Epidermal melanocyte (primary cell): ENCODE results near the gene BCDIN3D.

ENCODE experiments used
- DNase-seq: peaks from one replicate; pipeline ENCODE4 v3.0.0; 2011; ENCODE audit warnings: low spot score; ENCODE audit not compliant: insufficient read length

The BCDIN3D gene

GRCh38 chr12:49823350-49823749, 19.6 kb downstream of the BCDIN3D start:
- no peak for DNase-seq

- no peak for DNase-seq
Observed at GRCh38 chr12:49821373-49822287, 21.3 kb downstream of the BCDIN3D start.

GRCh38 chr12:49819786-49820185, 23.1 kb downstream of the BCDIN3D start:
- DNase-seq, result no peak

- DNase-seq, result no peak
Observed at GRCh38 chr12:49818241-49818895, 24.5 kb downstream of the BCDIN3D start.

GRCh38 chr12:49813131-49813530, 29.8 kb downstream of the BCDIN3D start:
- DNase-seq, result no peak

GRCh38 chr12:49811961-49812401, 30.9 kb downstream of the BCDIN3D start:
- no peak for DNase-seq

- DNase-seq, result no peak
Observed at GRCh38 chr12:49811136-49811535, 31.8 kb downstream of the BCDIN3D start.

GRCh38 chr12:49809906-49810389, 33.0 kb downstream of the BCDIN3D start:
- DNase-seq, result no peak

- no peak for DNase-seq
Observed at GRCh38 chr12:49809381-49809905, 33.5 kb downstream of the BCDIN3D start.

GRCh38 chr12:49808686-49809380, 34.1 kb downstream of the BCDIN3D start:
- no peak for DNase-seq

- no peak for DNase-seq
Observed at GRCh38 chr12:49807991-49808580, 34.8 kb downstream of the BCDIN3D start.

GRCh38 chr12:49806877-49807276, 36.0 kb downstream of the BCDIN3D start:
- no peak for DNase-seq

GRCh38 chr12:49806321-49806813, 36.5 kb downstream of the BCDIN3D start:
- DNase-seq, result no peak

- DNase-seq, result no peak
Observed at GRCh38 chr12:49805409-49805808, 37.5 kb downstream of the BCDIN3D start.

- no peak for DNase-seq
Observed at GRCh38 chr12:49804821-49805220, 38.1 kb downstream of the BCDIN3D start.

GRCh38 chr12:49803693-49804450, 39.0 kb downstream of the BCDIN3D start:
- DNase-seq, result no peak

GRCh38 chr12:49801141-49802063, 41.5 kb downstream of the BCDIN3D start:
- DNase-seq, result no peak

GRCh38 chr12:49800421-49801140, 42.3 kb downstream of the BCDIN3D start:
- no peak for DNase-seq
